Glutamatergic neuron (in vitro differentiated cells): ENCODE results near the gene ZKSCAN1. TPM values are rescaled to one million over a fixed set of nuclear protein-coding genes. Genes with fewer than 3 reads are reported as not detected.
"Not testable (repeated sequence)": the region's sequence is repeated elsewhere in the genome, so short reads cannot be mapped to it uniquely, and the experiment has no call there.

Experiments used
- DNase-seq: peaks from one replicate; pipeline ENCODE4 v3.0.0; 2022
- H3K27ac Mint-ChIP-seq: one replicate; pipeline ENCODE4 v1.8.0; 2020; ENCODE audit warnings: mild to moderate bottlenecking, mixed read lengths, inconsistent platforms; ENCODE audit not compliant: unreplicated experiment
- H3K27me3 Mint-ChIP-seq: one replicate; pipeline ENCODE4 v1.8.0; 2020; ENCODE audit warnings: mild to moderate bottlenecking, moderate library complexity, mixed read lengths, inconsistent platforms; ENCODE audit not compliant: unreplicated experiment
- H3K36me3 Mint-ChIP-seq: one replicate; pipeline ENCODE4 v1.8.0; 2020; ENCODE audit warnings: mild to moderate bottlenecking, mixed read lengths, inconsistent platforms; ENCODE audit not compliant: unreplicated experiment
- H3K4me1 Mint-ChIP-seq: one replicate; pipeline ENCODE4 v1.8.0; 2020; ENCODE audit warnings: mild to moderate bottlenecking, low read depth, mixed read lengths, inconsistent platforms; ENCODE audit not compliant: unreplicated experiment
- H3K4me3 Mint-ChIP-seq: one replicate; pipeline ENCODE4 v1.8.0; 2020; ENCODE audit warnings: mild to moderate bottlenecking, mixed read lengths, inconsistent platforms; ENCODE audit not compliant: unreplicated experiment
- H3K9me3 Mint-ChIP-seq: one replicate; pipeline ENCODE4 v1.8.0; 2020; ENCODE audit warnings: mild to moderate bottlenecking, moderate library complexity, mixed read lengths, inconsistent platforms; ENCODE audit not compliant: unreplicated experiment
- CTCF ChIP-seq: fragments of 200-600 bp; sonication (generic); IDR thresholded peaks from one replicate; pipeline ENCODE4 v1.5.0; 2021; ENCODE audit not compliant: partially characterized antibody, unreplicated experiment
- total RNA-seq: library from RNA; stranded (reverse); fragmentation: NEBNext Ultra II Directional; extraction: Animal tissue kit (Norgen Biotek cat#: 25700); gene quantifications from one replicate; pipeline ENCODE4 v1.2.1, GENCODE V29; 2021; ENCODE audit not compliant: unreplicated experiment

The ZKSCAN1 gene
- total RNA-seq, 1 donor from 2014 or later, result 127 TPM

GRCh38 chr7:99975782-99976521, 39.4 kb upstream of the ZKSCAN1 start, which contains the start of gene AZGP1:
AZGP1 (minus strand) TSS chr7:99976031; CDS start chr7:99976020, 11 bp downstream.
- H3K9me3 Mint-ChIP-seq, result peaks cover 7% of the 10 kb centered on the region
- no peaks in the 10 kb centered on the region for H3K36me3 Mint-ChIP-seq
- peaks cover 14% of the 10 kb centered on the region for H3K4me1 Mint-ChIP-seq
- no peak for TF ChIP-seq CTCF
- no peak within 1 kb of the TSS for H3K27ac Mint-ChIP-seq
- peaks cover 12% of the 10 kb centered on the region for H3K27me3 Mint-ChIP-seq
- DNase-seq, result no peak
- no peak within 1 kb of the TSS for H3K4me3 Mint-ChIP-seq

GRCh38 chr7:99976626-99977025, 38.8 kb upstream of the ZKSCAN1 start:
- no peak for TF ChIP-seq CTCF
- no peak for DNase-seq
- peaks cover 9% of the 10 kb centered on the region for H3K27me3 Mint-ChIP-seq
- H3K27ac Mint-ChIP-seq, result no peak overlapping the region
- H3K4me3 Mint-ChIP-seq, result no peak overlapping the region
- peaks cover 18% of the 10 kb centered on the region for H3K4me1 Mint-ChIP-seq
- H3K9me3 Mint-ChIP-seq, result peaks cover 9% of the 10 kb centered on the region
- no peaks in the 10 kb centered on the region for H3K36me3 Mint-ChIP-seq

GRCh38 chr7:99979814-99980225, 35.6 kb upstream of the ZKSCAN1 start:
- Mint-ChIP-seq H3K4me3 (peak overlapping the region; percentile 42), H3K4me1 (peaks cover 18% of the 10 kb centered on the region)
- peak; percentile 85 for TF ChIP-seq CTCF
- peak; percentile 75 for DNase-seq
- not testable (repeated sequence) for H3K9me3 Mint-ChIP-seq, H3K36me3 Mint-ChIP-seq, H3K27me3 Mint-ChIP-seq, H3K27ac Mint-ChIP-seq

- H3K4me1 Mint-ChIP-seq, result peaks cover 18% of the 10 kb centered on the region
- H3K27ac Mint-ChIP-seq, result peak overlapping the region; percentile 60
- H3K9me3 Mint-ChIP-seq, H3K36me3 Mint-ChIP-seq, DNase-seq, H3K27me3 Mint-ChIP-seq: not testable (repeated sequence)
- peak overlapping the region; percentile 13 for H3K4me3 Mint-ChIP-seq
Observed at GRCh38 chr7:99980448-99980872, 34.9 kb upstream of the ZKSCAN1 start.

- not testable (repeated sequence) for H3K36me3 Mint-ChIP-seq, H3K27me3 Mint-ChIP-seq, H3K4me3 Mint-ChIP-seq, DNase-seq, H3K9me3 Mint-ChIP-seq
- Mint-ChIP-seq H3K4me1 (peaks cover 18% of the 10 kb centered on the region), H3K27ac (peak overlapping the region; percentile 25)
Observed at GRCh38 chr7:99981066-99981465, 34.3 kb upstream of the ZKSCAN1 start.

- peaks cover 10% of the 10 kb centered on the region for H3K9me3 Mint-ChIP-seq
Observed at GRCh38 chr7:99984593-99984992, 30.8 kb upstream of the ZKSCAN1 start.

GRCh38 chr7:99987306-99987705, 28.1 kb upstream of the ZKSCAN1 start:
- not testable (repeated sequence) for H3K36me3 Mint-ChIP-seq, H3K27me3 Mint-ChIP-seq, H3K4me1 Mint-ChIP-seq, DNase-seq, H3K27ac Mint-ChIP-seq, H3K4me3 Mint-ChIP-seq, H3K9me3 Mint-ChIP-seq

More at GRCh38 chr7:99984593-99984992, 30.8 kb upstream of the ZKSCAN1 start:
- no peak for TF ChIP-seq CTCF
- H3K36me3 Mint-ChIP-seq, result no peaks in the 10 kb centered on the region
- no peak for DNase-seq
- H3K4me1 Mint-ChIP-seq, result peaks cover 15% of the 10 kb centered on the region
- H3K27ac Mint-ChIP-seq, result no peak overlapping the region
- no peak overlapping the region for H3K4me3 Mint-ChIP-seq
- peaks cover 4% of the 10 kb centered on the region for H3K27me3 Mint-ChIP-seq
